Astrocyte (in vitro differentiated cells and primary cell): ENCODE results near the gene MICAL3. TPM values are rescaled to one million over a fixed set of nuclear protein-coding genes. Genes with fewer than 3 reads are reported as not detected.

ENCODE experiments used
- DNase-seq: peaks from one replicate; pipeline ENCODE4 v3.0.0-alpha.2; 2010; ENCODE audit warnings: low read depth
- FAIRE-seq: peaks from 2 replicates; lab custom pipeline; 2011; peaks lifted over from hg19 to GRCh38; lab: Jason Lieb, UNC
- H2AFZ ChIP-seq: 2 replicates; pipeline ENCODE4 v1.6.0; 2012; ENCODE audit warnings: low read depth, low read length, inconsistent platforms
- H3K27ac ChIP-seq: 2 replicates; pipeline ENCODE4 v1.5.1; 2011; ENCODE audit warnings: low read depth, low read length, inconsistent platforms
- H3K27me3 ChIP-seq: 2 replicates; pipeline ENCODE4 v1.6.0; 2011; ENCODE audit warnings: low read length, inconsistent platforms; ENCODE audit not compliant: insufficient read depth
- H3K36me3 ChIP-seq: 2 replicates; pipeline ENCODE4 v1.5.1; 2011; ENCODE audit warnings: low read length, inconsistent platforms; ENCODE audit not compliant: insufficient read depth
- H3K4me1 ChIP-seq: 2 replicates; pipeline ENCODE4 v1.5.1; 2011; ENCODE audit warnings: low read length, inconsistent platforms; ENCODE audit not compliant: insufficient read depth
- H3K4me2 ChIP-seq: 2 replicates; pipeline ENCODE4 v1.6.0; 2012; ENCODE audit warnings: low read length, inconsistent platforms
- H3K4me3 ChIP-seq: 2 replicates; pipeline ENCODE4 v1.5.1; 2011; ENCODE audit warnings: low read depth, mild to moderate bottlenecking, low read length, inconsistent platforms; ENCODE audit not compliant: insufficient read depth
- H3K79me2 ChIP-seq: 2 replicates; pipeline ENCODE4 v1.6.0; 2012; ENCODE audit warnings: mild to moderate bottlenecking, low read length, inconsistent platforms; ENCODE audit not compliant: insufficient read depth
- H3K9ac ChIP-seq: 2 replicates; pipeline ENCODE4 v1.6.0; 2012; ENCODE audit warnings: mild to moderate bottlenecking, low read length, inconsistent platforms
- H3K9me3 ChIP-seq: 2 replicates; pipeline ENCODE4 v1.5.1; 2012; ENCODE audit warnings: low read depth, mild to moderate bottlenecking, low read length, inconsistent platforms; ENCODE audit not compliant: insufficient read depth
- H4K20me1 ChIP-seq: 2 replicates; pipeline ENCODE4 v1.6.0; 2012; ENCODE audit warnings: low read length, inconsistent platforms; ENCODE audit not compliant: insufficient read depth
- H3K27ac Mint-ChIP-seq: one replicate; pipeline ENCODE4 v1.8.0; 2021; ENCODE audit warnings: mild to moderate bottlenecking, mixed read lengths; ENCODE audit not compliant: unreplicated experiment
- H3K27me3 Mint-ChIP-seq: one replicate; pipeline ENCODE4 v1.8.0; 2021; ENCODE audit warnings: low read depth, mixed read lengths; ENCODE audit not compliant: unreplicated experiment
- H3K36me3 Mint-ChIP-seq: one replicate; pipeline ENCODE4 v1.8.0; 2021; ENCODE audit warnings: low read depth, mixed read lengths; ENCODE audit not compliant: unreplicated experiment
- H3K4me1 Mint-ChIP-seq: one replicate; pipeline ENCODE4 v1.8.0; 2021; ENCODE audit warnings: low read depth, mixed read lengths; ENCODE audit not compliant: unreplicated experiment
- H3K4me3 Mint-ChIP-seq: one replicate; pipeline ENCODE4 v1.8.0; 2021; ENCODE audit warnings: mild to moderate bottlenecking, moderate library complexity, mixed read lengths; ENCODE audit not compliant: unreplicated experiment
- H3K9me3 Mint-ChIP-seq: one replicate; pipeline ENCODE4 v1.8.0; 2021; ENCODE audit warnings: mild to moderate bottlenecking, mixed read lengths; ENCODE audit not compliant: unreplicated experiment
- EZH2 ChIP-seq: IDR thresholded peaks from 2 replicates; pipeline ENCODE4 v1.6.1; 2012; ENCODE audit warnings: mild to moderate bottlenecking, low read length, inconsistent platforms; ENCODE audit not compliant: insufficient read depth
- total RNA-seq: library from RNA; stranded (reverse); gene quantifications from 2 replicates; pipeline ENCODE4 v1.2.1, GENCODE V29; 2021
- TF ChIP-seq, protein P1 (sequence below): IDR thresholded peaks from 2 replicates; pipeline ENCODE4 v1.5.1; 2011; ENCODE audit warnings: low read depth, mild to moderate bottlenecking, inconsistent platforms, low read length, moderate library complexity; ENCODE audit not compliant: insufficient read depth

MICAL3 gene
- total RNA-seq, 1 donor from 2014 or later, result 113 TPM

DNA sequence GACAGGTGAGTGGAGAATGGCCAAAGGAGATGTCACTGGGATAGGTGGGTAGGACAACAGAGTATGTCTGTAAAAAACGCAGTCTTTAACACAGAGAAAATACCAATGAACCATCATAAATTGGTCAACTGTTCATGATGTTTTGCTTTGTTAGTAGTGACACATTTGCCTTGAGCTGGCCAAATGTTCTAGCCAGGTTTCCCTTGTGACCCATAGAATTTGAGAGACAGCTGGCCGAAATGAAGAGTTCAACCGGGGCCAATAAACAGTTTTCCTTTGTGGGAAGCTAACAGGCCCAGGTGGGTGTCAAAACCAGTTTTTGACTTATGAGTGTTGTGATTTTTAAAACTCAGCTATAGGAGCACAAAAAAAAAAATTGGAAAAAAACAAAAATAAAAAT, 133.5 kb downstream of the MICAL3 start:
- peaks cover 1% of the 10 kb centered on the region for H3K9me3 Mint-ChIP-seq
- peaks cover 16% of the 10 kb centered on the region for H3K36me3 ChIP-seq

DNA sequence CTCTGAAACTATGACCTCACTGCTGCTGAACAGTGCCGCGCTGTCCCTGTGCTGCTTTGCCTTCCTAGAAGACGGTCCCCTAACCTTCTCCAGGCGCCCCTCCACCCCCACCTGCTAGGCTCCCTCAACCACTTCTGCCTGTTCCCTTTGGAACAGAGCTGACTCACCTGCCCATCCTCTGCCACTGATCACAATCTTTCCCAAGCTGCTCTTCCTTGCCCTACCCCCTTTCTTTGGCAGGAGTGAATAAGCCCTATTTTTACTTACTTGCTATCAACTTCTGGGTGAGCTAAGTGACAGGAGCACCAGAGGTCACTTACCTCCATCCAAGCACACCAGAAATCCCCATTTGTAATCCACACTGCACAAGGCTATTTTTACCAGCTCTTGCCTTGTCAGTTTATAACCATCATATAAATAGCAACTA, 134.1 kb downstream of the MICAL3 start:
- no peak overlapping the region for H3K9ac ChIP-seq
- FAIRE-seq (no peak), DNase-seq (peak; percentile 22)
- H3K27ac Mint-ChIP-seq, result peak overlapping the region; percentile 68
- H3K4me2 ChIP-seq, result no peak overlapping the region
- TF ChIP-seq, protein P1, sequence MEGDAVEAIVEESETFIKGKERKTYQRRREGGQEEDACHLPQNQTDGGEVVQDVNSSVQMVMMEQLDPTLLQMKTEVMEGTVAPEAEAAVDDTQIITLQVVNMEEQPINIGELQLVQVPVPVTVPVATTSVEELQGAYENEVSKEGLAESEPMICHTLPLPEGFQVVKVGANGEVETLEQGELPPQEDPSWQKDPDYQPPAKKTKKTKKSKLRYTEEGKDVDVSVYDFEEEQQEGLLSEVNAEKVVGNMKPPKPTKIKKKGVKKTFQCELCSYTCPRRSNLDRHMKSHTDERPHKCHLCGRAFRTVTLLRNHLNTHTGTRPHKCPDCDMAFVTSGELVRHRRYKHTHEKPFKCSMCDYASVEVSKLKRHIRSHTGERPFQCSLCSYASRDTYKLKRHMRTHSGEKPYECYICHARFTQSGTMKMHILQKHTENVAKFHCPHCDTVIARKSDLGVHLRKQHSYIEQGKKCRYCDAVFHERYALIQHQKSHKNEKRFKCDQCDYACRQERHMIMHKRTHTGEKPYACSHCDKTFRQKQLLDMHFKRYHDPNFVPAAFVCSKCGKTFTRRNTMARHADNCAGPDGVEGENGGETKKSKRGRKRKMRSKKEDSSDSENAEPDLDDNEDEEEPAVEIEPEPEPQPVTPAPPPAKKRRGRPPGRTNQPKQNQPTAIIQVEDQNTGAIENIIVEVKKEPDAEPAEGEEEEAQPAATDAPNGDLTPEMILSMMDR, result no peak
- TF ChIP-seq EZH2, result no peak
- H3K36me3 Mint-ChIP-seq, result peaks cover 23% of the 10 kb centered on the region
- H3K4me3 ChIP-seq, result no peak overlapping the region
- H3K9me3 ChIP-seq, result no peaks in the 10 kb centered on the region
- peaks cover 20% of the 10 kb centered on the region for H3K36me3 ChIP-seq
- H3K27me3 Mint-ChIP-seq, result no peaks in the 10 kb centered on the region
- H3K9me3 Mint-ChIP-seq, result peaks cover 1% of the 10 kb centered on the region
- no peaks in the 10 kb centered on the region for H3K4me1 ChIP-seq
- peaks cover 14% of the 10 kb centered on the region for H3K4me1 Mint-ChIP-seq
- peaks cover 26% of the 10 kb centered on the region for H4K20me1 ChIP-seq
- no peak overlapping the region for H2AFZ ChIP-seq
- no peaks in the 10 kb centered on the region for H3K27me3 ChIP-seq
- no peak overlapping the region for H3K4me3 Mint-ChIP-seq
- H3K79me2 ChIP-seq, result peaks cover 3% of the 10 kb centered on the region
- no peak overlapping the region for H3K27ac ChIP-seq

More for the DNA sequence above, 133.5 kb downstream of the MICAL3 start:
- H3K9ac ChIP-seq, result no peak overlapping the region
- H3K4me1 ChIP-seq, result no peaks in the 10 kb centered on the region
- DNase-seq (no peak), FAIRE-seq (no peak)
- H3K27me3 Mint-ChIP-seq, result no peaks in the 10 kb centered on the region
- no peak overlapping the region for H3K4me2 ChIP-seq
- no peak for TF ChIP-seq EZH2
- TF ChIP-seq, protein P1, result no peak
- H4K20me1 ChIP-seq, result peaks cover 26% of the 10 kb centered on the region
- no peak overlapping the region for H3K27ac Mint-ChIP-seq
- peaks cover 3% of the 10 kb centered on the region for H3K79me2 ChIP-seq
- H3K27ac ChIP-seq, result no peak overlapping the region
- no peaks in the 10 kb centered on the region for H3K9me3 ChIP-seq
- H3K27me3 ChIP-seq, result no peaks in the 10 kb centered on the region
- H3K4me3 Mint-ChIP-seq, result no peak overlapping the region
- H3K36me3 Mint-ChIP-seq, result peaks cover 26% of the 10 kb centered on the region
- no peak overlapping the region for H3K4me3 ChIP-seq
- peaks cover 14% of the 10 kb centered on the region for H3K4me1 Mint-ChIP-seq
- H2AFZ ChIP-seq, result no peak overlapping the region

DNA sequence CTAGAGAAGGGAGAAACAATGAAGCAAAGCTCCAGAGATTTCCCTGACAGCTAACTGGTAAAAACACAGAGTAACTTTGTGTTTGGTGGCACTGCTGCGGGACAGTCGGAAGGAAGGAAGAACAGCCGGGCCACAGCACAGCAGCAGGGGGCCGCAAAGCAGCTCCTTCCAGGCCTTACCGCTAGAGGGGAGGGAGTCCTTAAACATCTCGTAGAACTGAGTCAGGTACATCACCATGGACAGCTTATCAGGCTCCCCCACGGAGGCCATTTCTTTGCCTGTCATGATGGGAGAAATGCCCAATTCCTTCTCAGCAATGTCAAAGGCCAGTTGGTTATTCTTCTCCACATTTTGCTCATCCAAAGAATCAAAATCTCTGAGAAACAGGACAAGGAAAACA, 135.5 kb downstream of the MICAL3 start:
- FAIRE-seq (no peak), DNase-seq (peak; percentile 14)
- peaks cover 16% of the 10 kb centered on the region for H3K36me3 ChIP-seq
- H3K27me3 Mint-ChIP-seq, result no peaks in the 10 kb centered on the region
- peaks cover 3% of the 10 kb centered on the region for H3K79me2 ChIP-seq
- H2AFZ ChIP-seq, result no peak overlapping the region
- H3K27ac Mint-ChIP-seq, result no peak overlapping the region
- H3K4me1 Mint-ChIP-seq, result peaks cover 26% of the 10 kb centered on the region
- no peak overlapping the region for H3K4me3 Mint-ChIP-seq
- no peak overlapping the region for H3K27ac ChIP-seq
- no peaks in the 10 kb centered on the region for H3K9me3 ChIP-seq
- H3K4me3 ChIP-seq, result no peak overlapping the region
- H4K20me1 ChIP-seq, result peaks cover 30% of the 10 kb centered on the region
- H3K4me1 ChIP-seq, result no peaks in the 10 kb centered on the region
- peaks cover 1% of the 10 kb centered on the region for H3K9me3 Mint-ChIP-seq
- TF ChIP-seq, protein P1, result peak; percentile 43
- no peak for TF ChIP-seq EZH2
- H3K36me3 Mint-ChIP-seq, result peaks cover 21% of the 10 kb centered on the region
- no peak overlapping the region for H3K9ac ChIP-seq
- no peak overlapping the region for H3K4me2 ChIP-seq
- no peaks in the 10 kb centered on the region for H3K27me3 ChIP-seq
